HepG2 (cell line): ENCODE results near the gene OSBPL10.

Source experiments
- RAD21 ChIP-seq: fragments of 450-650 bp; formaldehyde crosslinking; IDR thresholded peaks from 2 replicates; pipeline ENCODE4 v1.5.0; 2020; ENCODE audit warnings: mild to moderate bottlenecking
- ZNF792 ChIP-seq: IDR thresholded peaks from 2 replicates; pipeline ENCODE4 v1.6.1; 2016

GRCh38 chr3:31943041-31943440 lies 38.0 kb downstream of the OSBPL10 start:
- TF ChIP-seq ZNF792 (CRISPR knock-in tag) (no peak), RAD21 (CRISPR knock-in tag) (no peak)
